ENCODE results near the gene CD276. TPM values are rescaled to one million over a fixed set of nuclear protein-coding genes. Genes with fewer than 3 reads are reported as not detected.

CD276 gene
- total RNA-seq, 1 experiment from 2014 or later = 133 TPM

- no peak overlapping the region for H2BK20ac ChIP-seq (ENCODE audit: low read depth, low read length, poor library complexity, severe bottlenecking)
- H3K79me1 ChIP-seq (ENCODE audit: insufficient read depth, low read depth, low read length, poor library complexity, severe bottlenecking) = peaks cover 5% of the 10 kb centered on the region
- no CpG with 5 or more reads among the region's 14 CpGs for WGBS (ENCODE audit: extremely low coverage, insufficient read length, low lambda C conversion rate)
- no peak overlapping the region for H3K4ac ChIP-seq (ENCODE audit: low read depth, low read length)
- no peak overlapping the region for H3K4me3 Mint-ChIP-seq
- H3T11ph ChIP-seq (ENCODE audit: low read length) = no peak overlapping the region
- no peak overlapping the region; the same call in 1 of the 2 replicates for H3K14ac ChIP-seq (ENCODE audit: insufficient read depth, low read length)
- no peak overlapping the region for H3K23ac ChIP-seq (ENCODE audit: insufficient read length, low read depth, low read length)
- H2BK12ac ChIP-seq (ENCODE audit: insufficient read length, low read depth, low read length) = no peak overlapping the region
- H2BK15ac ChIP-seq (ENCODE audit: low read depth, low read length) = no peak overlapping the region
- no peak overlapping the region for H3K18ac ChIP-seq (ENCODE audit: insufficient read length, low read depth, low read length)
- no peak for DNase-seq
- no peaks in the 10 kb centered on the region for H3K9me3 Mint-ChIP-seq
- no peaks in the 10 kb centered on the region for H4K20me1 ChIP-seq (ENCODE audit: control insufficient read depth, insufficient read depth, insufficient read length)
- H2AK5ac ChIP-seq (ENCODE audit: insufficient read length, low read length) = no peak overlapping the region
- H3K4me1 ChIP-seq (ENCODE audit: insufficient read depth, low read length) = peaks cover 3% of the 10 kb centered on the region; the same call in 1 of the 2 replicates
- no peak overlapping the region for H4K91ac ChIP-seq (ENCODE audit: insufficient read length, low read depth, low read length)
- TF ChIP-seq CTCF (conservative IDR thresholded peaks at IDR 0.05) = no peak
- no peaks in the 10 kb centered on the region for H3K9me3 ChIP-seq (ENCODE audit: control insufficient read depth, low read depth, low read length)
- peaks cover 4 to 20% (median 10%) of the 10 kb centered on the region in 3 experiments; a peak in 6 of 7 replicates for H3K36me3 Mint-ChIP-seq (ENCODE audit: insufficient read depth in 1 of 3, low read depth in 3 of 3)
- no peaks in the 10 kb centered on the region for H3K27me3 Mint-ChIP-seq (ENCODE audit: low read depth)
- peaks cover under 1% of the 10 kb centered on the region; the same call in 1 of the 2 replicates for H3K79me2 ChIP-seq (ENCODE audit: insufficient read depth, low read length)
- H3K56ac ChIP-seq (ENCODE audit: insufficient read length, low read depth, low read length) = no peak overlapping the region
- H3K27me3 ChIP-seq (ENCODE audit: insufficient read depth, low read length) = no peaks in the 10 kb centered on the region
- no peak overlapping the region for H4K5ac ChIP-seq (ENCODE audit: insufficient read length, low read depth, low read length)
- H2AFZ ChIP-seq (ENCODE audit: low read length) = no peak overlapping the region
- no peaks in the 10 kb centered on the region for H3K23me2 ChIP-seq (ENCODE audit: insufficient read length, low read depth, low read length, poor library complexity, severe bottlenecking)
- no peak overlapping the region for H4K8ac ChIP-seq (replicated peaks; ENCODE audit: insufficient read length, low read depth, low read length)
- peaks cover 34 to 37% of the 10 kb centered on the region in 2 experiments for H3K4me1 Mint-ChIP-seq
- H3K27ac Mint-ChIP-seq = peak overlapping the region in 1 of 3 experiments; percentile 31; a peak in 1 of 7 replicates
- no peak overlapping the region for H3K4me2 ChIP-seq (ENCODE audit: insufficient read depth, insufficient read length, low read length)
- H2BK120ac ChIP-seq (ENCODE audit: low read depth, low read length, poor library complexity, severe bottlenecking) = no peak overlapping the region
- no peak overlapping the region for H3K27ac ChIP-seq (ENCODE audit: insufficient read length, low read depth, low read length)
- no peak overlapping the region for H2BK5ac ChIP-seq (ENCODE audit: insufficient read length, low read length)
- no peak overlapping the region for H3K9ac ChIP-seq (ENCODE audit: extremely low read depth, insufficient read length, low read length)
Measured at GRCh38 chr15:73699249-73700040, 15.3 kb downstream of the CD276 start.
